ENCODE measurements around the gene SH3RF3.

The SH3RF3 gene

GRCh38 chr2:109185821-109186570, 57.0 kb downstream of the SH3RF3 start:
- no peak for DNase-seq

GRCh38 chr2:109186656-109187250, 57.7 kb downstream of the SH3RF3 start:
- no peak for DNase-seq

GRCh38 chr2:109187711-109188495, 58.9 kb downstream of the SH3RF3 start:
- no peak for DNase-seq

GRCh38 chr2:109188496-109188890, 59.5 kb downstream of the SH3RF3 start:
- no peak for DNase-seq

- DNase-seq: no peak
These were observed 59.9 kb downstream of the SH3RF3 start for GRCh38 chr2:109188898-109189297.

GRCh38 chr2:109189751-109190150, 60.7 kb downstream of the SH3RF3 start:
- no peak for DNase-seq

GRCh38 chr2:109193807-109194619, 65.0 kb downstream of the SH3RF3 start:
- no peak for DNase-seq

- no peak for DNase-seq
These were observed 65.6 kb downstream of the SH3RF3 start for GRCh38 chr2:109194620-109194937.

GRCh38 chr2:109195193-109196045, 66.4 kb downstream of the SH3RF3 start:
- DNase-seq: no peak

GRCh38 chr2:109196081-109196875, 67.3 kb downstream of the SH3RF3 start:
- no peak for DNase-seq

- no peak for DNase-seq
These were observed 68.8 kb downstream of the SH3RF3 start for GRCh38 chr2:109197491-109198418.

GRCh38 chr2:109199790-109200189, 70.8 kb downstream of the SH3RF3 start:
- no peak for DNase-seq

- DNase-seq: no peak
These were observed 71.8 kb downstream of the SH3RF3 start for GRCh38 chr2:109200616-109201464.

GRCh38 chr2:109201465-109202327, 72.7 kb downstream of the SH3RF3 start:
- DNase-seq: no peak

GRCh38 chr2:109202486-109202885, 73.5 kb downstream of the SH3RF3 start:
- DNase-seq: no peak

- no peak for DNase-seq
These were observed 74.4 kb downstream of the SH3RF3 start for GRCh38 chr2:109203246-109204011.

GRCh38 chr2:109204412-109204811, 75.4 kb downstream of the SH3RF3 start:
- no peak for DNase-seq
